ENCODE measurements around the gene HBE1.
"Not testable (repeated sequence)": the region's sequence is repeated elsewhere in the genome, so short reads cannot be mapped to it uniquely, and the experiment has no call there.

The HBE1 gene

DNA sequence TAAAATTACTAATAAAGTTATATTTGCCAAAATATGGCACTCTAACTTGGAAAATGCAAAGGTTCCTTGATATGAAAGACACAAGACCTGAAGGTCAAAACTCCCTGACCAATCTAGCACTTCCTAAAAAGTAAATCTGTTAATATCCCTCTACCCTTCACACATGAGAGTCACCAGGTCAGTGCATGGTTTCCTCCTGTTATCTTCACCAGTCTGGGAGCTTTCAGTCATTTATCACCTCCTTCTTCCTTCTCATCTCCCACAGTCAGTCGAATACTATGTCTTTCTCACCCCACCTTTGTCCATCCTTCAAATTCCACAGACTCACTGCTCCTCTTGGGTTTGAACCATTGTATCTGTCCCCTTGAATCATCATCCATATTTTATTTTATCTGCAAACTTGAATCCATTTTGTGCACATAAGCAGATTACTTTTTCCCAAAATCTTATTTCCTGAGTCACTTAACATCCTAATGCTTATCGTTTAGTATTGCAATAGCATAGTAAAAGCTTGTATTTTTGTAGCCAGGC lies 2.6 kb downstream of the HBE1 start:
- TF ChIP-seq, protein P1, sequence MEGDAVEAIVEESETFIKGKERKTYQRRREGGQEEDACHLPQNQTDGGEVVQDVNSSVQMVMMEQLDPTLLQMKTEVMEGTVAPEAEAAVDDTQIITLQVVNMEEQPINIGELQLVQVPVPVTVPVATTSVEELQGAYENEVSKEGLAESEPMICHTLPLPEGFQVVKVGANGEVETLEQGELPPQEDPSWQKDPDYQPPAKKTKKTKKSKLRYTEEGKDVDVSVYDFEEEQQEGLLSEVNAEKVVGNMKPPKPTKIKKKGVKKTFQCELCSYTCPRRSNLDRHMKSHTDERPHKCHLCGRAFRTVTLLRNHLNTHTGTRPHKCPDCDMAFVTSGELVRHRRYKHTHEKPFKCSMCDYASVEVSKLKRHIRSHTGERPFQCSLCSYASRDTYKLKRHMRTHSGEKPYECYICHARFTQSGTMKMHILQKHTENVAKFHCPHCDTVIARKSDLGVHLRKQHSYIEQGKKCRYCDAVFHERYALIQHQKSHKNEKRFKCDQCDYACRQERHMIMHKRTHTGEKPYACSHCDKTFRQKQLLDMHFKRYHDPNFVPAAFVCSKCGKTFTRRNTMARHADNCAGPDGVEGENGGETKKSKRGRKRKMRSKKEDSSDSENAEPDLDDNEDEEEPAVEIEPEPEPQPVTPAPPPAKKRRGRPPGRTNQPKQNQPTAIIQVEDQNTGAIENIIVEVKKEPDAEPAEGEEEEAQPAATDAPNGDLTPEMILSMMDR (IDR thresholded peaks at IDR 0.05; ENCODE audit: low read depth, low read length, missing control alignments) = no peak
- DNase-seq (ENCODE audit: low read depth) = no peak
- no peak overlapping the region for H3K4me3 ChIP-seq (ENCODE audit: low read depth, low read length)

DNA sequence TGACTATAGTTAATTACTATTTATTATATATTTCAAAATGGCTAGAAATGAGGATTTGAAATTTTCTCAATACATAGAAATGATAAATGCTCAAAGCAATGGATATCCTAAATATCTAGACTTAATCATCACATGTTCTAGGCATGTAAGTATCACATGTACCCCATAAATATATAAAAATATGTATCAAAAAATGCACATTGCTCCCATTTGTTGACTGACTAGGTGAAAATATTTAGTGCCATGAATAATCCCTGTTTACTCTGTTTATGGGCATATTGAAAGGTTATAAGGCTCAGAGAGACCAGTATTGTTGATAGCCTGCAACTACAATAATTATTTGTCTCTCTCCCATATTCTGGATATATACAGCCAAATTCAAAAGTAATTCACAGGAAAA lies 3.1 kb downstream of the HBE1 start:
- DNase-seq (ENCODE audit: low read depth) = no peak
- TF ChIP-seq, protein P1 (IDR thresholded peaks at IDR 0.05; ENCODE audit: low read depth, low read length, missing control alignments) = no peak
- H3K4me3 ChIP-seq (ENCODE audit: low read depth, low read length) = no peak overlapping the region

DNA sequence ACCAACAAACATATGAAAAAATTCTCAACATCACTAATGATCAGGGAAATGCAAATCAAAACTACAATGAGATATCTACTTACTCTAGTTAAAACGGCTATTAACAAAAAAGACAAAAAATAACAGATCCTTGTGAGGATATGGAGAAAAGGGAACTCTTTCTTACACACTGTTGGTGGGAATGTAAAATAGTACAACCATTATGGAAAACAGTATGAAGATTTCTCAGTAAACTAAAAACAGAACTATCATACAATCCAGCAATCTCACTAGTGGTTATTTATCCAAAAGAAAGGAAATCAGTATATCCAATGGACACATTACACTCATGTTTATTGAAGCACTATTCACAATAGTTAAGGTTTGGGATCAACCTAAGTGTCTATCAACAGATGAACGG lies 3.9 kb downstream of the HBE1 start:
- TF ChIP-seq, protein P1 (IDR thresholded peaks at IDR 0.05; ENCODE audit: low read depth, low read length, missing control alignments) = no peak
- DNase-seq (ENCODE audit: low read depth) = no peak
- H3K4me3 ChIP-seq (ENCODE audit: low read depth, low read length) = no peak overlapping the region

DNA sequence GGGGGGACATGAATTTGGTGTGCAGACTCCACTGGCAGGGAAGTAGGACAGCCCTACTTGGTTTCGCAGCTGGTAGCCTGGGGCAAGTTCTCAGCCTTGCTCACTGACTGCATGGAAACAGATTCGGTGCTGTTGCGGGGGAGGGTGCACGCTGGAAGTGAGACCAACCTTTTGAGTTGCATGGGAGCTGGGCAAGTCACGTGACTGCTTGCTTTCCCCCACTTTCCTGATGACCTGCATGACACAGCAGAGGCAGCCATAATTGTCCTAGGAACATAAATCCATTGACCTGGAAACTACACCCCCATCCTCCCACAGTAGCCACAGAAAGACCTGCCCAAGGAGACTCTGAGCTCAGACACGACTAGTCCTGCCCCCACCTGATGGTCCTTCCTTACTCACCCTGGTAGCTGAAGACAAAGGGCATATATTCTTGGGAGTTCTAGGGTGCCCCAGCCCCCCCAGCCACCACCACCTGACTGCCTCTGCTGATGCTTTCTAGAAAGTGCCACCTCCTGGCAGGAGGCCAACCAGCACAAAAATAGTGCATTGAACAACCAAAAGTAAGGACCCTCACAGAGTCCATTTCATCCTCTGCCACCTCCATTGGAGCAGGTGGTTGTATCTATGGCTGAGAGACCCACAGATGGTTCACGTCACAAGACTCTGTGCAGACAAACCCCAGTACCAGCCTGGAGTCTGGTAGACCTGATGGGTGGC lies 11.0 kb downstream of the HBE1 start:
- TF ChIP-seq, protein P1 (IDR thresholded peaks at IDR 0.05; ENCODE audit: low read depth, low read length, missing control alignments) = no peak
- DNase-seq (ENCODE audit: low read depth) = no peak
- no peak overlapping the region for H3K4me3 ChIP-seq (ENCODE audit: low read depth, low read length)

DNA sequence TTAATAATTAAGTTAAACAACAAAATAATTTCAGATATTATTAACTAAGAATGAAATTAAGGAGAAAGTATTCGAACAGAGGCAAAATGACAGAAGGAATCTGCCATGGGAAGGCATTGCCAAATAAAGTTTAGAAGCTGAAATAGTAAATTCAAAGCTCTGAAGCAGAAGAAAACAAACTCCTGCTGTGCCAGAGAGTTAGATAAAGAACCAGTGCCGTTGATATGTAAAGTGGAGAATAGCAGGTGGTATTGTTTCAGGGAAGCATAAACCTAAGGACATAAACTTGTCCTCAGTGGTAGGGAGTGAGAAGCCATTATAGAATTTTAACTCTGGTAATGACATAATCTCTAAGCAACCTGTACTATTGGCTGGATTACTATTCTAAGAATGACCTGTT lies 12.4 kb downstream of the HBE1 start:
- DNase-seq (ENCODE audit: low read depth) = no peak
- TF ChIP-seq, protein P1 (IDR thresholded peaks at IDR 0.05; ENCODE audit: low read depth, low read length, missing control alignments) = no peak
- H3K4me3 ChIP-seq (ENCODE audit: low read depth, low read length) = no peak overlapping the region

DNA sequence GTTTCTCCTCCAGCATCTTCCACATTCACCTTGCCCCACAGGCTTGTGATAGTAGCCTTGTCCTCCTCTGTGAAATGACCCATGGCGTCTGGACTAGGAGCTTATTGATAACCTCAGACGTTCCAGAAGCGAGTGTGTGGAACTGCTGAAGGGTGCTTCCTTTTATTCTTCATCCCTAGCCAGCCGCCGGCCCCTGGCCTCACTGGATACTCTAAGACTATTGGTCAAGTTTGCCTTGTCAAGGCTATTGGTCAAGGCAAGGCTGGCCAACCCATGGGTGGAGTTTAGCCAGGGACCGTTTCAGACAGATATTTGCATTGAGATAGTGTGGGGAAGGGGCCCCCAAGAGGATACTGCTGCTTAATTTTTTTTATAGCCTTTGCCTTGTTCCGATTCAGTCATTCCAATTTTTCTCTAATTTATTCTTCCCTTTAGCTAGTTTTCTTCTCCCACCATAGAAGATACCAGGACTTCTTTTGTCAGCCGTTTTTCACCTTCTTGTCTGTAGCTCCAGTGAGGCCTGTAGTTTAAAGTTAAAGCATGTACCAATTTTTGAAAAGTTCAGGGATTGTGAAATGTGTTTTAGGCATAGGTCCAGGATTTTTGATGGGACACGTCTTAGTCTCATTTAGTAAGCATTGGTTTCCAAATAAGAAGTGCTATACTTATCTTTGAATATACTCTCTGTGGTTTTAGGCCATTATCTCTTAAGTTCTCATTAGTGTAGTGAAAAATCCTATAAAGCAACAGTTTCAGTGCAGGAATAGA lies 14.9 kb downstream of the HBE1 start, which contains the start of gene HBG2:
TSS of gene HBG2 (minus strand) at position 136 of the 768 bp plus-strand sequence. CDS start at position 83, 53 bp downstream.
- H3K4me3 ChIP-seq (ENCODE audit: low read depth, low read length); DNase-seq (ENCODE audit: low read depth): not testable (repeated sequence)

DNA sequence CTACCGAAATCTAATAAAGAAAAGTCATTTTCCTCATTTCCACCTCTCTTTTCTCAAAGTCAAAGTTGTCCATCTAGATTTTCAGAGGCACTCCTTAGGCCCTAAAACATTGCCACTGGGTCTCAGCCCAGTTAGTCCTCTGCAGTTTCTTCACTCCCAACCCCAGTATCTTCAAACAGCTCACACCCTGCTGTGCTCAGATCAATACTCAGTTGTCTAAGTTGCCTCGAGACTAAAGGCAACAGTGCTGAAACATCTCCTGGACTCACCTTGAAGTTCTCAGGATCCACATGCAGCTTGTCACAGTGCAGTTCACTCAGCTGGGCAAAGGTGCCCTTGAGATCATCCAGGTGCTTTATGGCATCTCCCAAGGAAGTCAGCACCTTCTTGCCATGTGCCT lies 15.7 kb downstream of the HBE1 start:
- not testable (repeated sequence) for DNase-seq (ENCODE audit: low read depth)

DNA sequence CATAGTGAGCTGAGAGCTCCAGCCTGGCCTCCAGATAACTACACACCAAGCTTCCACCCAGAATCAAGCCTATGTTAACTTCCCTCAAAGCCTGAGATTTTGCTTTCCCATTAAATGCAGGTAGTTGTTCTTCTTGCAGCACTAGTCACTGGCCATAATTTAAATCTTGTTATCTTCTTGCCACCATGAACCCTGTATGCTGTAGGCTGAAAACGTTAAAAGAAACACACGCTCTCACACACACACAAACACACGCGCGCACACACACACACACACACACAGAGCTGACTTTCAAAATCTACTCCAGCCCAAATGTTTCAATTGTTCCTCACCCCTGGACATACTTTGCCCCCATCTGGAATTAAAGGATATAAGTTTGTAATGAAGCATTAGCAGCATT lies 16.3 kb downstream of the HBE1 start:
- DNase-seq (ENCODE audit: low read depth); H3K4me3 ChIP-seq (ENCODE audit: low read depth, low read length): not testable (repeated sequence)

More for the DNA sequence above, 15.7 kb downstream of the HBE1 start:
- H3K4me3 ChIP-seq (ENCODE audit: low read depth, low read length) = not testable (repeated sequence)
